Keratinocyte (primary cell): Measurements from ENCODE around the gene RTP3. TPM values are rescaled to one million over a fixed set of nuclear protein-coding genes. Genes with fewer than 3 reads are reported as not detected.

Experiments used
- DNase-seq: peaks from one replicate; pipeline ENCODE4 v3.0.0-alpha.2; 2011; ENCODE audit warnings: low read depth, missing footprints, low spot score
- FAIRE-seq: peaks from 2 replicates; lab custom pipeline; 2011; peaks lifted over from hg19 to GRCh38; lab: Jason Lieb, UNC
- H2AFZ ChIP-seq: 2 replicates; pipeline ENCODE4 v1.6.0; 2012; ENCODE audit warnings: low read length, control low read depth, inconsistent platforms; ENCODE audit not compliant: control insufficient read depth
- H3K27ac ChIP-seq: 2 replicates; pipeline ENCODE4 v1.5.1; 2011; ENCODE audit warnings: low read length; ENCODE audit not compliant: control insufficient read depth, insufficient read depth
- H3K27me3 ChIP-seq: 3 replicates; pipeline ENCODE4 v1.6.0; 2011; ENCODE audit warnings: low read length; ENCODE audit not compliant: control insufficient read depth, insufficient read depth; ENCODE audit errors: extremely low read depth
- H3K36me3 ChIP-seq, 2 experiments: 2 replicates in 1 of 2; 3 replicates in 1 of 2; pipeline ENCODE4 v1.5.1; 2011; ENCODE audit warnings: low read length in 2 of 2, mild to moderate bottlenecking in 1 of 2; ENCODE audit not compliant: control insufficient read depth in 2 of 2, insufficient read depth in 2 of 2; ENCODE audit errors: extremely low read depth in 1 of 2
- H3K4me1 ChIP-seq: 3 replicates; pipeline ENCODE4 v1.5.1; 2011; ENCODE audit warnings: low read length; ENCODE audit not compliant: control insufficient read depth, insufficient read depth; ENCODE audit errors: extremely low read depth
- H3K4me2 ChIP-seq: 3 replicates; pipeline ENCODE4 v1.6.0; 2011; ENCODE audit warnings: low read depth, low read length; ENCODE audit not compliant: control insufficient read depth, insufficient read depth; ENCODE audit errors: extremely low read depth
- H3K4me3 ChIP-seq, 3 experiments: fragments of 200-600 bp in 1 of 3; sonication (generic) in 1 of 3; 2 replicates in 2 of 3; 3 replicates in 1 of 3; pipeline ENCODE4 v1.5.1; 2011 to 2016; ENCODE audit warnings: low read length in 3 of 3, mild to moderate bottlenecking in 3 of 3, control low read depth in 2 of 3, inconsistent platforms in 1 of 3, low read depth in 1 of 3, mixed read lengths in 1 of 3, mixed run types in 1 of 3, moderate library complexity in 1 of 3; ENCODE audit not compliant: control insufficient read depth in 2 of 3, insufficient read depth in 2 of 3; ENCODE audit errors: extremely low read depth in 1 of 3
- H3K79me2 ChIP-seq: 2 replicates; pipeline ENCODE4 v1.6.0; 2012; ENCODE audit warnings: low read length; ENCODE audit not compliant: control insufficient read depth, insufficient read depth
- H3K9ac ChIP-seq: 3 replicates; pipeline ENCODE4 v1.6.0; 2011; ENCODE audit warnings: low read length; ENCODE audit not compliant: control insufficient read depth, insufficient read depth; ENCODE audit errors: extremely low read depth
- H3K9me1 ChIP-seq: 3 replicates; pipeline ENCODE4 v1.6.0; 2011; ENCODE audit warnings: low read length; ENCODE audit not compliant: control insufficient read depth, insufficient read depth; ENCODE audit errors: extremely low read depth
- H3K9me3 ChIP-seq: 2 replicates; pipeline ENCODE4 v1.5.1; 2012; ENCODE audit warnings: low read depth, low read length; ENCODE audit not compliant: control insufficient read depth
- H4K20me1 ChIP-seq: 3 replicates; pipeline ENCODE4 v1.6.0; 2011; ENCODE audit warnings: low read length; ENCODE audit not compliant: control insufficient read depth, insufficient read depth; ENCODE audit errors: extremely low read depth
- CTCF ChIP-seq, 3 experiments: IDR thresholded peaks in 1 of 3; conservative IDR thresholded peaks in 1 of 3; optimal IDR thresholded peaks in 1 of 3; 2 replicates in 2 of 3; 3 replicates in 1 of 3; pipeline versions ENCODE3 to v1.5.1; 2011; ENCODE audit warnings: low read length in 3 of 3, mild to moderate bottlenecking in 3 of 3, moderate library complexity in 2 of 3, control low read depth in 1 of 3, inconsistent platforms in 1 of 3; ENCODE audit not compliant: insufficient read depth in 2 of 3; ENCODE audit errors: extremely low read depth in 1 of 3
- EZH2 ChIP-seq: IDR thresholded peaks from one replicate; pipeline ENCODE4 v1.6.1; 2012; ENCODE audit warnings: inconsistent platforms, mild to moderate bottlenecking, low read length, moderate library complexity
- dilution Hi-C: fragments of 300-500 bp; cut with MboI; formaldehyde crosslinking; loops from one replicate; pipeline ENCODE4 v1.7.0; 2020; ENCODE audit warnings: low sequenced_read_pairs; ENCODE audit not compliant: extremely low pct_ligation_motif_present
- polyA plus RNA-seq, 5 experiments: library from polyadenylated mRNA; depleted of rRNA in 3 of 5; stranded (reverse) in 3 of 5; stranded (forward) in 1 of 5; unstranded in 1 of 5; fragments of >200 nt; gene quantifications; 1 replicate in 1 of 5; 2 replicates in 3 of 5; 3 replicates in 1 of 5; pipeline versions ENCODE4 v1.2.1 to v1.2.3, GENCODE V29; 2011 to 2012; ENCODE audit warnings: missing spikeins in 2 of 5, low read depth in 1 of 5, low replicate concordance in 1 of 5

RTP3 gene
- polyA plus RNA-seq, 1 donor (not counting 4 experiments of a cell fraction or from before 2014, with no cell fraction given), result not detected

- H4K20me1 ChIP-seq, result no peaks in the 10 kb centered on the region
- dilution Hi-C loops, result no loop called here
- no peak overlapping the region for H3K4me3 ChIP-seq
- H3K4me1 ChIP-seq, result no peaks in the 10 kb centered on the region
- FAIRE-seq, result no peak
- H3K4me2 ChIP-seq, result no peak overlapping the region
- H3K9ac ChIP-seq, result no peak overlapping the region
- H2AFZ ChIP-seq, result no peak overlapping the region
- H3K27me3 ChIP-seq, result peaks cover 42% of the 10 kb centered on the region
- no peak for DNase-seq
- H3K9me1 ChIP-seq, result no peaks in the 10 kb centered on the region
- H3K27ac ChIP-seq, result no peak overlapping the region
- H3K36me3 ChIP-seq, result no peaks in the 10 kb centered on the region
- TF ChIP-seq CTCF (optimal IDR thresholded peaks at IDR 0.05 in 1 of 3, IDR thresholded peaks at IDR 0.05 in 1 of 3, conservative IDR thresholded peaks at IDR 0.05 in 1 of 3; ENCODE audit: extremely low read depth in 1 of 3, insufficient read depth in 2 of 3, low read length in 3 of 3), result no peak
- TF ChIP-seq EZH2, result no peak
- no peaks in the 10 kb centered on the region for H3K9me3 ChIP-seq
- H3K79me2 ChIP-seq, result no peaks in the 10 kb centered on the region
Observed at GRCh38 chr3:46463868-46464241, 33.9 kb upstream of the RTP3 start.

DNA sequence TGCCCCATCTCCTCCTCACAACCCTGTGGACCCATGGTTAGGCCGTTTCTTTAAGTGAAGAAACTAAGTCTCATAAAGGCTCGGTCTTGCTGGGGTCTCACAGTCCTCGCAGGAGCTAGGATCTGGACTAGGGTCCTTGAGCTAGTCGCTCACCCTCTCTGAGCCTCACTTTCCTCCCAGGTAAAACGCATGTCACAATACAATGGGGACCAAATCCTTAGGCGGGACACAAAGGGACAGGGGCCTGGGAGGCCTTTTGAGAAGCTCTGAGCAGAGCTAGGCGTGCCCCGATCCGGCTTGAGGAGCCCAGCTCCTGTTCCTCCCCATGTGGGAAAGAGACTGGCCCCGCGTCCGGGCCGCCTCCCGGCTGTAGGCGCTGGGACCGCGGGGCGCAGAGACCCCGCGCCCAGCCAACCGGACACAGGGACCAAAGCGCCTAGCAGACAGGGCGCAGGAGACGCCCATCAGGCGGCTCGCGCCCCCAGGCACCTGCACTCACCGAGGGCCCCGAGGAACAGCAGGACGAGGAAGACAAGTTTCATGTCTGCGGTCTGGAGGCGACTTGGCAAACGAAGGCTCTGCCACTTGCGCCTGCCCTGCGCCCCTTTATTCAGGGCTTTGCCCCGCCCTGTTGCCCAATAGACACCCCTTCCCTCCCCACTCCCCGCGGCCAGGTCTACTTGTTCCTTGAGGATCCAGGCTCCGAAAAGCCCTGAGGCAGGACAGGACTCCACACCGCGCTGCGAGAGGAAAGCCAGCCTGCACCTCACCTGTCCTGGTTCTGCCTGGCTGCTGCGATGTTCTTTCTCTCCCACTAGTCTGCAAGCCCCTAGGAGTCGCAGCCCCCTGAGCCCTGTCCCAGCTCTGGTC lies 33.2 kb upstream of the RTP3 start, which contains the start of gene LTF:
Gene LTF (minus strand): TSS at position 580 of the 870 bp plus-strand sequence. CDS start 38 bp downstream, at position 542.
- no peak within 1 kb of the TSS for H3K27ac ChIP-seq
- DNase-seq (no peak), FAIRE-seq (no peak)
- H3K4me1 ChIP-seq, result no peaks in the 10 kb centered on the region
- H4K20me1 ChIP-seq, result no peaks in the 10 kb centered on the region
- H2AFZ ChIP-seq, result no peak within 1 kb of the TSS
- H3K9me3 ChIP-seq, result no peaks in the 10 kb centered on the region
- dilution Hi-C loops, result no loop called here
- no peak for TF ChIP-seq EZH2
- TF ChIP-seq CTCF (optimal IDR thresholded peaks at IDR 0.05 in 1 of 3, IDR thresholded peaks at IDR 0.05 in 1 of 3, conservative IDR thresholded peaks at IDR 0.05 in 1 of 3; ENCODE audit: extremely low read depth in 1 of 3, insufficient read depth in 2 of 3, low read length in 3 of 3), result no peak
- no peaks in the 10 kb centered on the region for H3K9me1 ChIP-seq
- no peak within 1 kb of the TSS for H3K4me3 ChIP-seq
- no peaks in the 10 kb centered on the region for H3K36me3 ChIP-seq
- H3K4me2 ChIP-seq, result peak within 1 kb of the TSS; percentile 6
- H3K27me3 ChIP-seq, result peaks cover 40% of the 10 kb centered on the region
- no peaks in the 10 kb centered on the region for H3K79me2 ChIP-seq
- no peak within 1 kb of the TSS for H3K9ac ChIP-seq
